ENCODE measurements around the gene TNFRSF21. TPM values are rescaled to one million over a fixed set of nuclear protein-coding genes. Genes with fewer than 3 reads are reported as not detected.
A peak's percentile ranks its signal among the peaks of the same experiment; 100 is the strongest.

TNFRSF21 gene
- total and polyA plus RNA-seq, 2 donors from 2014 or later: 40.3 to 45.5 TPM

DNA sequence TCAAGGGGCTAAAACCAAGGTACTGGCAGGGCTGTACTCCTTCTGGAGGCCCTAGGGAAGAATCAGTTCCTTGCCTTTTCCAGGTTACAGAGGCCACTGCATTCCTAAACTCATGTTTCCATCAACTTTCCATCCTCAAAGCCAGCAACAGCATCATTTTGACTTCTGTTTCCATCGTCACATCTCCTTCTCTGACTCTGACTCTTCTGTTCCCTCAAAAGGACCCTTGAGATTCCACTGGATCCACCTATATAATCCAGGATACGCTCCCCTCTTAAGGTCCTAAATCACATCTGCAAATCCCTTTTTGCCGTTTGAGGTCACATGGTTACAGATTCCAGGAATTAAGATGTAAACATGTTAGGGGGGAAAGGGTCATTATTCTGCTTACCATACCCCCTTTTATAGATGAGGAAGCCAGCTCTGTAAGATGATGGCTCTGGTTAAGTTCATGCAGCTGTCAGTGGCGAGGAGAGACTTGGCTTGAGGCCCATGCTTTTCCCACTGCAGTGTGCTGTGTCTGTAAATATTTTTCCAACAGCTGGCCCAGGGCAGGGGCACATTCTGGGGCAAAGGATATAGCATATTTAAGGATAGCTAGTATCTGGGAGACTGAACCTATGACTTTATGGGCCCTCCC is 114.6 kb downstream of the TNFRSF21 start:
- Histone ChIP-seq H3K36me3 (ENCODE audit: control insufficient read depth in 2 of 3, insufficient read depth in 3 of 3, low read length in 3 of 3) (no peaks in the 10 kb centered on the region), H3K27me3 (ENCODE audit: control insufficient read depth, insufficient read depth, low read length) (no peaks in the 10 kb centered on the region), H3K4me3 (ENCODE audit: low read length in 3 of 3) (no peak overlapping the region), H3K27ac (ENCODE audit: low read depth in 2 of 2, low read length in 2 of 2) (peak overlapping the region; percentile 26 to 58), H3K9ac (ENCODE audit: low read length in 3 of 3) (no peak overlapping the region), H3K4me1 (ENCODE audit: control insufficient read depth in 2 of 3, insufficient read depth in 2 of 3, low read depth in 1 of 3, low read length in 3 of 3) (peaks cover 0 to 5% (median 0%) of the 10 kb centered on the region in 3 donors), H3K9me3 (ENCODE audit: control insufficient read depth in 2 of 3, insufficient read depth in 1 of 3, low read length in 3 of 3) (no peaks in the 10 kb centered on the region)
- TF ChIP-seq, protein P1, sequence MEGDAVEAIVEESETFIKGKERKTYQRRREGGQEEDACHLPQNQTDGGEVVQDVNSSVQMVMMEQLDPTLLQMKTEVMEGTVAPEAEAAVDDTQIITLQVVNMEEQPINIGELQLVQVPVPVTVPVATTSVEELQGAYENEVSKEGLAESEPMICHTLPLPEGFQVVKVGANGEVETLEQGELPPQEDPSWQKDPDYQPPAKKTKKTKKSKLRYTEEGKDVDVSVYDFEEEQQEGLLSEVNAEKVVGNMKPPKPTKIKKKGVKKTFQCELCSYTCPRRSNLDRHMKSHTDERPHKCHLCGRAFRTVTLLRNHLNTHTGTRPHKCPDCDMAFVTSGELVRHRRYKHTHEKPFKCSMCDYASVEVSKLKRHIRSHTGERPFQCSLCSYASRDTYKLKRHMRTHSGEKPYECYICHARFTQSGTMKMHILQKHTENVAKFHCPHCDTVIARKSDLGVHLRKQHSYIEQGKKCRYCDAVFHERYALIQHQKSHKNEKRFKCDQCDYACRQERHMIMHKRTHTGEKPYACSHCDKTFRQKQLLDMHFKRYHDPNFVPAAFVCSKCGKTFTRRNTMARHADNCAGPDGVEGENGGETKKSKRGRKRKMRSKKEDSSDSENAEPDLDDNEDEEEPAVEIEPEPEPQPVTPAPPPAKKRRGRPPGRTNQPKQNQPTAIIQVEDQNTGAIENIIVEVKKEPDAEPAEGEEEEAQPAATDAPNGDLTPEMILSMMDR (IDR thresholded peaks at IDR 0.05; ENCODE audit: borderline replicate concordance, extremely low read depth, insufficient read depth): no peak
- DNase-seq (peak in 4 of 5 donors; percentile 33 to 50 (median 38)), FAIRE-seq (no peak)
- intact Hi-C loops (cut with DNase I): no loop called here

DNA sequence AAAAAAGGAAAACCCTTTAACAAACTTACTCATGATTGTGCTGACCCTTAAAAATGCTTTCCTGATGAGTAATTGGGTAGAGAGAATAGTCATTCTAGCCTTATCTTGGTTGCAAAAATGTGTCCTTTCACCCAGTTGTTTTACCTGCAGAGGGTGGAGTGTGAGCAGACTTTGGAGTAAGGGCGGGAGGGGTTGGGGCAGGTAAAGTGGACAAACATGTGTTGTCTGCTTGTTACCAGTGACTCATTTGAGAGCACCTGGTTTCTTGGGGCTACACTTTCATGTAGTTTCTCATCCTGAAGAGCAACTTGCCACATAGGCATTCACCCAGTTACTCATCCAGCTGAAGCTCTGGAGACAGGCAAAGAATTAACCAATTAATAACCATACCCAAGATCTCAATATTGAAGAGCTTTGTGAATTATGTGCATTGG is 121.1 kb downstream of the TNFRSF21 start:
- DNase-seq (no peak), FAIRE-seq (no peak)
- no peak overlapping the region for H3K4me3 ChIP-seq (ENCODE audit: low read length in 3 of 3)
- H3K9ac ChIP-seq (ENCODE audit: low read length in 3 of 3): no peak overlapping the region
- no peaks in the 10 kb centered on the region for H3K9me3 ChIP-seq (ENCODE audit: control insufficient read depth in 2 of 3, insufficient read depth in 1 of 3, low read length in 3 of 3)
- no peaks in the 10 kb centered on the region for H3K36me3 ChIP-seq (ENCODE audit: control insufficient read depth in 2 of 3, insufficient read depth in 3 of 3, low read length in 3 of 3)
- no peaks in the 10 kb centered on the region for H3K27me3 ChIP-seq (ENCODE audit: control insufficient read depth, insufficient read depth, low read length)
- intact Hi-C loops (cut with DNase I): no loop called here
- peaks cover 0 to 5% (median 0%) of the 10 kb centered on the region in 3 donors for H3K4me1 ChIP-seq (ENCODE audit: control insufficient read depth in 2 of 3, insufficient read depth in 2 of 3, low read depth in 1 of 3, low read length in 3 of 3)
- peak overlapping the region; percentile 16 to 36 for H3K27ac ChIP-seq (ENCODE audit: low read depth in 2 of 2, low read length in 2 of 2)
- TF ChIP-seq, protein P1 (IDR thresholded peaks at IDR 0.05; ENCODE audit: borderline replicate concordance, extremely low read depth, insufficient read depth): no peak

DNA sequence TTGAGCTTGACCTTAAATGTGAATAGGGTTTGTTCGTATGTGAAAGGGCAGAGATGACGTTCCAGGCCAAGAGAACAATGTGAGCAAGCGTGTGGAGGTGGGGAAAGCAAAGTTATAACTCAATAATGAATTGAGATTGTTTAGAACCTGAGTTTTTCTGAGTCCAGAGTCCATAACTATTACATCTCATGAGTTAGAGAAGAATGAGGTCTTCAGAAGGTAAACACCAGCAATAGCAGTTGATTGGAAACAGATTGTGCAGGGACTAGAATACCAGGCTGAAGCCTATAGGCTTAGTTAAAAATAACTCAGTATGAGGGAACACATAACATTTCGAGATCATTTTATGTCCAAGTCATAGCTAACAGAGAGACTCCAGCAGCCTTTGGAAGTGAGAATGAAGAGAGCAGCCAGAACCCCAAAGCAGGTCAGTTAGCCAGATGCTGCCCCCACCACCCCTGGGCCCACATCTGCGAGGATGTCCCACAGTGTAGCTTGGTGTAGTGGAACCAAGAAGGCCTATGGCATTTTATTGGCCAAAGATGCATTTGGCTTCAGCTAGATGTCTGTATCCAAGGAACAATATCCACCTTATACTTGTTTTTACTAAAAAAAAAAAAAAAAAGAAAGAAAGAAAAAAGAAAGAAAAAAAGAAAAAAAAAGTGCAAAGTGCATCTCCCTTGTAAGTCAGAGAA is 121.7 kb downstream of the TNFRSF21 start:
- no peak overlapping the region for H3K4me3 ChIP-seq (ENCODE audit: low read length in 3 of 3)
- peak overlapping the region in 1 of 2 donors; percentile 49 for H3K27ac ChIP-seq (ENCODE audit: low read depth in 2 of 2, low read length in 2 of 2)
- DNase-seq (no peak), FAIRE-seq (peak; percentile 58)
- peaks cover 0 to 5% (median 0%) of the 10 kb centered on the region in 3 donors for H3K4me1 ChIP-seq (ENCODE audit: control insufficient read depth in 2 of 3, insufficient read depth in 2 of 3, low read depth in 1 of 3, low read length in 3 of 3)
- TF ChIP-seq, protein P1 (IDR thresholded peaks at IDR 0.05; ENCODE audit: borderline replicate concordance, extremely low read depth, insufficient read depth): no peak
- H3K27me3 ChIP-seq (ENCODE audit: control insufficient read depth, insufficient read depth, low read length): no peaks in the 10 kb centered on the region
- intact Hi-C loops (cut with DNase I): no loop called here
- no peak overlapping the region for H3K9ac ChIP-seq (ENCODE audit: low read length in 3 of 3)
- no peaks in the 10 kb centered on the region for H3K36me3 ChIP-seq (ENCODE audit: control insufficient read depth in 2 of 3, insufficient read depth in 3 of 3, low read length in 3 of 3)
- H3K9me3 ChIP-seq (ENCODE audit: control insufficient read depth in 2 of 3, insufficient read depth in 1 of 3, low read length in 3 of 3): no peaks in the 10 kb centered on the region

Data from kidney (tissue), 14 donors.